HL-60 (cell line): ENCODE data around the gene ILDR1.

Experiments used
- DNase-seq, 2 experiments: peaks; one replicate each; pipeline ENCODE4 v3.0.0-alpha.2; 2010 to 2020; ENCODE audit warnings: low read depth in 1 of 2, low spot score in 1 of 2
- H3K27ac ChIP-seq: fragments of 250-450 bp; sonication (Bioruptor Pico); replicated peaks from 2 replicates; pipeline ENCODE4 v1.5.1; 2020; ENCODE audit warnings: mild to moderate bottlenecking, moderate library complexity
- H3K27me3 ChIP-seq: fragments of 250-450 bp; sonication (Bioruptor Pico); 2 replicates; pipeline ENCODE4 v1.5.1; 2021; ENCODE audit warnings: mild to moderate bottlenecking, moderate library complexity; ENCODE audit not compliant: insufficient read depth, poor library complexity, severe bottlenecking
- H3K4me3 ChIP-seq: replicated peaks from 2 replicates; pipeline ENCODE4 v1.5.1; 2011; ENCODE audit warnings: mild to moderate bottlenecking, control low read depth, low read length; ENCODE audit not compliant: insufficient read depth
- CTCF ChIP-seq: IDR thresholded peaks from one replicate; pipeline ENCODE4 v1.5.1; 2011; ENCODE audit warnings: low read length, control low read depth, inconsistent platforms; ENCODE audit not compliant: insufficient read depth
- GABPA ChIP-seq: IDR thresholded peaks from 2 replicates; pipeline ENCODE4 v1.6.1; 2012; ENCODE audit warnings: low read depth
- POLR2AphosphoS5 ChIP-seq: IDR thresholded peaks from 2 replicates; pipeline ENCODE4 v1.6.1; 2012; ENCODE audit warnings: low read depth
- REST ChIP-seq: IDR thresholded peaks from 2 replicates; pipeline ENCODE4 v1.6.1; 2012; ENCODE audit warnings: low read depth; ENCODE audit not compliant: insufficient replicate concordance
- SPI1 ChIP-seq: IDR thresholded peaks from 2 replicates; pipeline ENCODE4 v1.6.1; 2012; ENCODE audit warnings: low read depth, mild to moderate bottlenecking, borderline replicate concordance

Gene ILDR1

GRCh38 chr3:122012821-122013220 is 9.2 kb downstream of the ILDR1 start:
- Histone ChIP-seq H3K27me3 (no peaks in the 10 kb centered on the region), H3K27ac (no peak overlapping the region), H3K4me3 (no peak overlapping the region)
- DNase-seq = no peak
- TF ChIP-seq CTCF (no peak), GABPA (no peak), POLR2AphosphoS5 (no peak), REST (no peak), SPI1 (no peak)

- H3K27ac ChIP-seq = no peak overlapping the region
- TF ChIP-seq POLR2AphosphoS5 = no peak
- TF ChIP-seq CTCF = no peak
- TF ChIP-seq SPI1 = no peak
- no peak for TF ChIP-seq GABPA
- no peak for TF ChIP-seq REST
- H3K27me3 ChIP-seq = no peaks in the 10 kb centered on the region
- H3K4me3 ChIP-seq = no peak overlapping the region
- no peak for DNase-seq
Observed at GRCh38 chr3:122011396-122011795, 10.7 kb downstream of the ILDR1 start.

- Histone ChIP-seq H3K27me3 (no peaks in the 10 kb centered on the region), H3K4me3 (no peak overlapping the region), H3K27ac (no peak overlapping the region)
- TF ChIP-seq SPI1 (no peak), REST (no peak), GABPA (no peak), CTCF (no peak), POLR2AphosphoS5 (no peak)
- no peak for DNase-seq
Observed at GRCh38 chr3:122010506-122010905, 11.5 kb downstream of the ILDR1 start.
